Pancreas (tissue), 10 donors: Measurements from ENCODE around the gene LRSAM1. TPM values are rescaled to one million over a fixed set of nuclear protein-coding genes. Genes with fewer than 3 reads are reported as not detected.
A peak's percentile ranks its signal among the peaks of the same experiment; 100 is the strongest.

Source experiments
- ATAC-seq, 4 donors: fragments of 200-7000 bp; cut with Tn5 transposase; one replicate each; pipeline versions ENCODE4 v1.8.0 to v1.9.1; 2020; ENCODE audit warnings: mild to moderate bottlenecking in 4 of 4, moderate library complexity in 4 of 4
- DNase-seq, 6 donors: peaks; one replicate each; pipeline ENCODE4 v3.0.0-alpha.2; 2020
- FAIRE-seq: peaks from 2 replicates; lab custom pipeline; 2012; peaks lifted over from hg19 to GRCh38; lab: Jason Lieb, UNC
- H3K27ac ChIP-seq, 4 donors: fragments of 200-600 bp; sonication (generic); 1 replicate in 3 of 4; 2 replicates in 1 of 4; pipeline versions ENCODE4 v1.5.0 to v1.8.0; 2020
- H3K27me3 ChIP-seq, 4 donors: fragments of 200-600 bp; one replicate each; pipeline ENCODE4 v1.8.0; 2021
- H3K36me3 ChIP-seq, 3 donors: fragments of 200-600 bp; sonication (generic) in 1 of 3; one replicate each; pipeline versions ENCODE4 v1.5.0 to v1.8.0; 2020 to 2021
- H3K4me1 ChIP-seq, 3 donors: fragments of 200-600 bp; one replicate each; pipeline ENCODE4 v1.8.0; 2021
- H3K4me3 ChIP-seq, 4 donors: fragments of 200-600 bp; sonication (generic) in 2 of 4; one replicate each; pipeline versions ENCODE4 v1.5.0 to v1.8.0; 2020 to 2021
- H3K9me3 ChIP-seq, 4 donors: fragments of 200-600 bp; one replicate each; pipeline ENCODE4 v1.8.0; 2021
- CTCF ChIP-seq, 4 donors: fragments of 200-600 bp; sonication (generic) in 3 of 4; IDR thresholded peaks; one replicate each; pipeline versions ENCODE4 v1.5.0 to v1.8.0; 2021; ENCODE audit warnings: antibody characterized with exemption in 4 of 4
- WGBS, 2 donors: extraction: QIAGEN DNeasy Blood & Tissue Kit; methylation state at CpG; one replicate each; pipeline ENCODE4 v1.1.7; 2013; 5-methylcytosine and 5-hydroxymethylcytosine counted together
- intact Hi-C, 3 donors: fragments of 100-400 bp; cut with DNase I; formaldehyde crosslinking; loops; one replicate each; pipeline versions ENCODE4 v1.11.1 to v1.14.2; 2022
- polyA plus RNA-seq, 2 donors: library from polyadenylated mRNA; stranded (reverse); fragments of 200-250 nt; gene quantifications; one replicate each; pipeline ENCODE4 v1.2.3, GENCODE V29; 2013
- total RNA-seq, 6 donors: library from RNA; stranded (reverse); fragmentation: NEBNext Ultra II Directional in 4 of 6; extraction: Animal tissue kit (Norgen Biotek cat#: 25700) in 4 of 6; gene quantifications; one replicate each; pipeline versions ENCODE4 v1.2.1 to v1.2.4, GENCODE V29; 2021 to 2023
- donor health status: healthy with polysubstance abuse.
- donor health status: DM: no; HTN: no; CAD: no; lungs with moderate emphysema.
- donor health status: DM: no; HTN: no; CAD: no.
- donor health status: control.
- donor health status: control.
- donor health status: Bipolar disorder and iron deficiency.
- donor health status: DM: yes; HTN: yes; CAD: no.
- donor health status: DM: no; HTN: no; CAD: no.
- donor health status: DM: no; HTN: no; CAD: no.
- donor health status: DM: yes; HTN: yes; CAD: no.

LRSAM1 gene
- total and polyA plus RNA-seq, 8 donors: 4.3 to 24.9 (median 7.7) TPM

GRCh38 chr9:127545196-127546124 is 94.2 kb downstream of the LRSAM1 start:
- H3K27ac ChIP-seq: peak overlapping the region; percentile 89 to 95 (median 94)
- no peaks in the 10 kb centered on the region for H3K9me3 ChIP-seq
- no peaks in the 10 kb centered on the region for H3K36me3 ChIP-seq
- DNase-seq: peak; percentile 85 to 99 (median 97)
- peaks cover 72 to 85% (median 76%) of the 10 kb centered on the region in 3 donors for H3K4me1 ChIP-seq
- 7 to 8% methylated on average over 23 to 25 of the region's 25 CpGs for WGBS, 2 donors
- H3K27me3 ChIP-seq: no peaks in the 10 kb centered on the region
- TF ChIP-seq CTCF (IDR thresholded peaks at IDR 0.05): no peak
- peak; percentile 81 to 85 (median 83) for ATAC-seq
- intact Hi-C loops: no loop called here
- FAIRE-seq: no peak
- peak overlapping the region in 2 of 4 donors; percentile 6 to 7 for H3K4me3 ChIP-seq

- H3K36me3 ChIP-seq: no peaks in the 10 kb centered on the region
- DNase-seq (peak in 2 of 6 donors; percentile 50 to 70), FAIRE-seq (no peak), ATAC-seq (peak in 2 of 4 donors; percentile 1)
- TF ChIP-seq CTCF (IDR thresholded peaks at IDR 0.05): no peak
- WGBS, 2 donors: 43 to 44% methylated on average over 14 of the region's 14 CpGs
- H3K4me1 ChIP-seq: peaks cover 72 to 86% (median 76%) of the 10 kb centered on the region in 3 donors
- intact Hi-C loops: no loop called here
- H3K9me3 ChIP-seq: no peaks in the 10 kb centered on the region
- peak overlapping the region; percentile 89 to 95 (median 94) for H3K27ac ChIP-seq
- peak overlapping the region in 1 of 4 donors; percentile 6 for H3K4me3 ChIP-seq
- no peaks in the 10 kb centered on the region for H3K27me3 ChIP-seq
These were observed 95.0 kb downstream of the LRSAM1 start for GRCh38 chr9:127546125-127546832.

- no peak for TF ChIP-seq CTCF (IDR thresholded peaks at IDR 0.05)
- no peaks in the 10 kb centered on the region for H3K27me3 ChIP-seq
- DNase-seq (no peak), ATAC-seq (no peak), FAIRE-seq (no peak)
- no peak overlapping the region for H3K4me3 ChIP-seq
- no peaks in the 10 kb centered on the region for H3K36me3 ChIP-seq
- H3K27ac ChIP-seq: peak overlapping the region in 2 of 4 donors; percentile 11 to 95
- H3K9me3 ChIP-seq: no peaks in the 10 kb centered on the region
- WGBS, 2 donors: 67 to 73% methylated on average over 10 of the region's 10 CpGs
- peaks cover 61 to 69% (median 65%) of the 10 kb centered on the region in 3 donors for H3K4me1 ChIP-seq
- intact Hi-C loops: no loop called here
These were observed 97.1 kb downstream of the LRSAM1 start for GRCh38 chr9:127548352-127548881.

GRCh38 chr9:127549218-127549617 is 97.9 kb downstream of the LRSAM1 start:
- ATAC-seq (no peak), DNase-seq (no peak)

More at GRCh38 chr9:127549218-127549617, 97.9 kb downstream of the LRSAM1 start:
- FAIRE-seq: no peak
- intact Hi-C loops: no loop called here
- 89 to 90% methylated on average over 10 of the region's 10 CpGs for WGBS, 2 donors
- no peaks in the 10 kb centered on the region for H3K36me3 ChIP-seq
- peak overlapping the region in 3 of 4 donors; percentile 54 to 95 (median 78) for H3K27ac ChIP-seq
- peaks cover 53 to 61% (median 58%) of the 10 kb centered on the region in 3 donors for H3K4me1 ChIP-seq
- no peaks in the 10 kb centered on the region for H3K9me3 ChIP-seq
- H3K4me3 ChIP-seq: no peak overlapping the region
- TF ChIP-seq CTCF (IDR thresholded peaks at IDR 0.05): no peak
- no peaks in the 10 kb centered on the region for H3K27me3 ChIP-seq
